Activated CD8-positive, alpha-beta memory T cell treated with anti-CD3 and anti-CD28 coated beads, Interleukin-2, amount 50 U/mL, for 48 hours (primary cell): ENCODE results near the gene MPPED1.
A peak's percentile ranks its signal among the peaks of the same experiment; 100 is the strongest.

Source experiments
- DNase-seq: peaks from one replicate; pipeline ENCODE4 v3.0.0-alpha.2; 2020

MPPED1 gene, protein sequence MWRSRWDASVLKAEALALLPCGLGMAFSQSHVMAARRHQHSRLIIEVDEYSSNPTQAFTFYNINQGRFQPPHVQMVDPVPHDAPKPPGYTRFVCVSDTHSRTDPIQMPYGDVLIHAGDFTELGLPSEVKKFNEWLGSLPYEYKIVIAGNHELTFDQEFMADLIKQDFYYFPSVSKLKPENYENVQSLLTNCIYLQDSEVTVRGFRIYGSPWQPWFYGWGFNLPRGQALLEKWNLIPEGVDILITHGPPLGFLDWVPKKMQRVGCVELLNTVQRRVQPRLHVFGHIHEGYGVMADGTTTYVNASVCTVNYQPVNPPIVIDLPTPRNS

DNA sequence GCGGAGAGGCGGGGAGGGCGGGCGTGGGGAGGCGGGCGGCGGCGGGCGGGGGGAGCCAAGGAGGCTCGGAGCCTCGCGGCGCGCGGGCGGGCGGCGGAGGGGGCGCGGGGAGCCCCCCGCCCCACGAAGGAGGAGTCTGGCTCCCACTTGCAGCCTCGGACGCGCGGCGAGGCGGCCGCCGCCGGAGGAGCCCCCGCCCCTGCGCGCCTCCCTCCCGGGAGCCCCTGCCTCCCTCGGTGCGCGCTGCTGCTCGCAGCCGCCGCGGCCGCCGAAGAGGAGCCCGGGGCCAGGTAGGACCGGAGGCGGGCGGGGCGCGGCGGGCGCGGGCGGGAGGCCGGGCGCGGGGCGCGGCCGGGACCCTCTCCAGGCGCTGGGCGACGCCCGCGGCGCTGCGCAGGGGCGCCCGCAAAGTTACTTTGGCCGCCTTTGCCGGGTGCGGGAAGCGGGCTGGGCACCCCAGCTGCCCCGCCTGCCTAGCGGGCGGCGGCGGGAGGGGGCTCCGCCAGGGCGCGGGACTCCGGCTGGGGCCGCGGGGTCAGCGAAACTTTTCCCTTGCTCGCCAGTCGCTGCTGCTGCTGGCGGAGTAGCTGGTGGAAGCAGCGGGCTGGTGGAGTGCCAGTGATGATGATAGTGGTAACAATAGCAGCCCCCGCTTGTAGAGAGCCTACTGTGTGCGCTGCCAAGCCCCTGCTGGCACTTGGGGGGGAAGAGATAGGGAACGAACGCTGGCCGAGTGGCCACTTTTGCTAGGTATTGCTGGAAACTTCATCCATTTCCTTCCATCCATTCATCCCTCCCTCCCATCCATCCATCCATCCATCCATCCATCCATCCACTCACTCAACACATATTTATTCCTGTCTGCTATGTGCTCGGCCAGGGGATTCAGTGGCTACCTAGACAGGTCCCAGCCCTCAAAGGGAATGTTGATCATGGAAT is at the start of gene MPPED1:
Gene MPPED1 (plus strand): TSS at position 146 of the 939 bp plus-strand sequence. CDS start 12,972 bp downstream, outside the sequence.
- no peak for DNase-seq

DNA sequence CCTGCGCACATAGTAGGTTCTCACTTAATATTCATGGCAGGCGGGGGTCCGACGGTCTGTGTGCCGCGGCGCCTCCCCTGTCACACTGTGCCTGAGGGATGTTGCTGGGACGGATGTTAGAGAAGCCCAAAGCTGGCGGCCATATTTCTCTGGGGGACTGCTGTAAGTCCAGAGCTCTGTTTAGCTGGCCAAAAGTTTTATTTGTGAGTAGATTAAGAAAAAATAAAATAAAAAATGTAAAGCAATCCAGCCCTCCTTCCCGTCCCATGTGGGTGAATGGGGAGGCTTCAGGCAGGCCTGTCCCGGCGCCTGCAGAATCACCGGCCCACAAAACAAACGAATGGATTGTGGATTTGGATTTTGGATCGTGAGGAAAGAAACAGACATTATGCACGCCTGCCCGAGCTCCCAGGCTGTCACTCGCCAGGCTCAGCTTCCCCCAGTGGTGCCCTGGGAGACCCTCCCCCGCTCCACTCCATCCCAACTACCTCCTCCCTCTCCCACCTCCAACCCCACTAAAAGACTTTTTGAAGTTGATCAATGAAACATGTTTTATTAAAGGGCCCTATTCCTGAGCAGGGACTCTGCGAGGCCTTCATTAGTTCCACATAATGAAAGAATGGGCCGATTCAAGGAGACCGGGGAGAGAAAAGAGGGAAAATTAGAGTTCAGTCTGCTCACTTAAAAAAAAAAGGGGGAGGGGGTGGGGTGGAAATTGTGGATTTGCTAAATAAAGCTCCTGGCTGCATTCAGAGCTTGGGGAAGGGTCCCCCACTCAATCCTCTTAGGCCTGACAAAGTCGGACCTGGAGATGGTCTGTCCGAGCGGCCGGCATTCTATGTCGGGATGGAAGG is 48.3 kb upstream of the MPPED1 start:
- no peak for DNase-seq

DNA sequence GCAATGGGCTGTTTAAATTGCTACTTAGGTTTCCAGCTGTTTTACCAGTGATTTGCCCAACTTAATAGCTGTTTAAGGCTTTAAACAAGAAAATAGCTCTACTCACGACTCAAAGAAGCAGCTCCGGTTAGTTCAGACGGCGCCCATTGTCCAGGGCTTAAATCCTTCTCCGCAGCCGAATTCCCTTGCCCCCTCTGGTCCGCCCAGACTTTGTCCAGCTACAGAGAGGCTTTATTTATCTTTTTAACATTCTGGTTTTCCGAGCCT is 47.7 kb upstream of the MPPED1 start:
- DNase-seq = no peak

DNA sequence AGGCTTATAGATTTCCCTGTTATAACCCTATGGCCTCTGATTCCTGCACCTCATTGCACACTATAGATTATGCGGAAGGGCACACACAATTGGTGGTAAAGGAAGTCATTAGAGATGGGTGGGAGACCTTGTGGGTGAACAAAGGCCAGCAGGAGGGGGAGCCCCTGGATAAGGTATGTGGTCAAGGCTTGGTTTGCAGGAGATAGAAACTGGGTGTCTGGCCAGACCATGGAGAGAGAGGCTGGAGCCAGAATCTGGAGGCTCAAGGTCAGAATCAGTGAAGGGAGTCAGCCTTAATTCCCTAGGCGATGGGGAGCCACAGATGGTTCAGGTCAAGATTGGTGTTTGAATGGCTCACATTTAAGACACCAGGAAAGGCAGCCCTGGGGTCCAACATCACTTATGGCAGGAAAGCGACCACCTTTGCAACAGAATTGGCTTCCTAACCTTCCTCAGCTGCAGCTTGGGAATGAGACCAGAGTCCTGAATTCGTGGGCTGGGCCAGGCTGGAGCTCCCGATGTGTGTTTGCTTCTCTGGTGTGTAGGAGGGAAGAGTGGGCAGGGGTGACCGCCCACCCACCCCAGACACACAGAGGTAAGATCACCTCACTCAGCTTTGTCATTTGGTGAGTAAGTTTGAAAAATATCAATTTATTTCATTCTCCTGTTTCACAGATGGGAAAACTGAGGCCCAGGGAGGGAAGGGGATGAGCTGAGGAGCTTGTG is 45.9 kb upstream of the MPPED1 start:
- DNase-seq = no peak

DNA sequence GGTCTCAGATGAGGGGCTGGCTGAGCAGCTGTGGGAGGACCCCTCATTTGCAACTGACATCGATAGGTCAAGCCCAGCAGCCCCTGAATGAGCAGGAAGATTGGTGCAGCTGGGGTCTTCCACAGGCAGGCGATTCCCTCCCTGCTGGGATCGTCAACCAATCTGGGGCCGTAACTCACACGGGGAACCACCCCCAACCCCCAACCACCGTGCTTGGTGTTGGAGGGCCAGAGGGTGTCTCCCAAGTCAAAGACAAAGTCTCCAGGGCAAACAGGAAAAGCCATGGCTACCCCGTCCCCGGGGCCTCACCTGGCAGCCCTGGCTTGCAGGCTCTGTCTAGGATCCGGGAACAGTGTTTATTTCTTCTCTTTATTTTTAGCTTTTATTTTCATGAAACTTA is 41.8 kb upstream of the MPPED1 start:
- no peak for DNase-seq

DNA sequence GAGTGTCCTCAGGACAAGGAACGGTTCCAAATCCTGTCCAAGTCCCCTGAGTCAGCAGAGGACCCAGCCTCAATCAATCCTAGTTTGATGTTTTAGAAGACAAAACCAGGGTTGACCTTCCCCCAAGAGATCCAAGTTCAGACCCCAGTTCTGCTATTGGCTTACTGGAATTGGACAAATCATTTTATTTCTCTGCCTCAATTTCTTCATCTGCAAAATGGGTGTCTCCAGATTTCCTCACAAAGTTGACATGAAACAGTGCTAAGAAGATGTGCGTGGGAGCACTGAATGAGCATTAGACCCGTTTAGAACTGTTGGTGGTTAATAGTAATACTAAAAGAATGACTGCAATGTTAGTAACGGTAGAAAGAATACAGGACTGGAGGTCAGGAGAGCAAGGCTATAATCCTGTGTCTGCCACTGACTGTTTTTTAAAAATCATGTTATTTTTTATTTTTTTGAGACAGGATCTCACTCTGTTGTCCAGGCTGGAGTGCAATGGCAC is 35.8 kb upstream of the MPPED1 start:
- no peak for DNase-seq

DNA sequence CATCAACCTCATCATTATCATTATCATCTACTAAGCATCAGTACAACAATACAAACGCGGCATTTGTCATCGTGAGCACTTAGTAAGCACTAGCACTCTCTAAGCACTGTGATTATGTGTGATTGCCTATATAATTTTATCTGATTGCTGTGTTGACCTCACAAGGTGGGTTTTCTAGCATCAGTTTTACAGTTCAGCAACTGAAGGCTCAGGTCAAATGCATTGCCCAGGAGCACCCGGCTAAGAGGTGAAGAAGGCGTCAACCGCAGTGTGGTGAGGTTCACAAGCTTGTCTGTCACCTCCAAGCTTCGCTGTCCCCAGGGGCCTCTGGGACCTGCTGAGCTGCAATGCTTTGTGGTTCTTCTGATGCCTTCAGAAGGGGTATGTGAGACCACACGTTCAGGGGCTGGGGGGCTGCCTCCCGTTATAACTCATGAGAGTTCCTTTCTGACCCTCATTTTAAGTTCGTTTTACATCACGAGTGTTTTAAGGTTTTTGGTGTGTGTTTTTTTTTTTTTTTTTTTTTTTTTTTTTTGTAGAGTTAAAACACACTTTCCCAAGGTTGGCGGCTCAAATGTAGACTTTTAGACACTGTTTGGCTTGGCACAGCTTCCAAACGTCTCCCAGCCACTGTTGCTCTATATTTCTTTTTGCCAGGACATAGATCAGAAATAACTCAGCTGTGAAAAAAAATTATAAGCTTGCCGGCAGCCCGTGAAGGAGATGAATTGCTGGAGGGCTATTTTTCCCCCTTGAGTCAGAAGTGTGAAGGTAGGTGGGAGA is 34.9 kb upstream of the MPPED1 start:
- DNase-seq = peak; percentile 68

DNA sequence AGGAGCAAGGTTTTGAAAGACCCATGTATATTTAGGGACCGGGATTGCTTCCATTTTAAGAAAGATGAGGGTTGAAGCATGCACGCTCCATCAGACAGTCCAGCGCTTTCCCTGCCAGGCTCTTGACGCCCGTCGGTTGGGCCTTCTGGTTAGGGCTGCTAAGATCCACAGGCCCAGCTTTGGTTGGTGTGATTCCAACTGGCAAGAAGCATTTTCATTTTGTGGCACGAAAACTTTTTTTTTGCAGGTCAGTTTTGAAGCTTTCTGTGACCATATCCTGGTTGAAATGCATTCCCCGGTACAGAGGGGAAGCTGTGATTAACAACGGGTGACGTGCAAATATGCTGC is 34.3 kb upstream of the MPPED1 start:
- DNase-seq = no peak

DNA sequence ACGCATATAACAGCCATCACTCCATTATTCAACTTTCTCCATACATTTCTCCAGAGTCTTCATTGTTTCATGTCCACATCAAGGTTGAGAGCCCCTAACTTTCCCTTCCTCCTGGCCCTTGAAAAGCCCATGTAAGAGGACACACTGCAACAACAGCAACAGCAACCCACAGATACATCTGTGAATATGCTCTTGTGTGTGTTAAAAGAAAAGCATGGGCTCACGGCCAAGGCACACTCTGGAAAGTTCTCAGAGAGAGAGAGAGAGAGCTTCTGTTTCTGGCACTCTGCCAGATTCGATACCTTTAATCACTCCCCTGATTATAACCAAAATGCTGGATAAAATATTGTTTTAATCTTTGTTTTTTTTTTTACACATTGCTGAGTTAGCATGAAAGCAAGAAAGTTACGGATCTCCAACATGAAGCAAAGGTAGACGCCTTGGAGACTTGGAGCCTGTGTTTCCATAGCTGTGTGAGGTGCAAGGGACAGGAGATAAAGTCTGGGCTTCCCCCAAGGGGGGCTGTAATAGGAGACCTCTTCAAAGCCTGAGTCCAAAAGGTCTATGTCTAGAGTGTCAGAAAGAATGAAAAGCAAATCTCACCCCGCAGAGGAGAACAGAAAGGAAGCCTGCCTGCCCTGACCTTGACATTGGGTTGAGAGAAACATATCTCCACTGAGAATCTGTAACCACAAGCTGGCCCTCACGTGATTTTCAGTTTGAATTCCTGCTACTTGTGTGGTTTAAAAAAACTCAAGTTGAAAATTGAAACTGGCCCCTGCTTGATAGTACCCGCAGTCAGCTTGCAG is 33.7 kb upstream of the MPPED1 start:
- DNase-seq = no peak

DNA sequence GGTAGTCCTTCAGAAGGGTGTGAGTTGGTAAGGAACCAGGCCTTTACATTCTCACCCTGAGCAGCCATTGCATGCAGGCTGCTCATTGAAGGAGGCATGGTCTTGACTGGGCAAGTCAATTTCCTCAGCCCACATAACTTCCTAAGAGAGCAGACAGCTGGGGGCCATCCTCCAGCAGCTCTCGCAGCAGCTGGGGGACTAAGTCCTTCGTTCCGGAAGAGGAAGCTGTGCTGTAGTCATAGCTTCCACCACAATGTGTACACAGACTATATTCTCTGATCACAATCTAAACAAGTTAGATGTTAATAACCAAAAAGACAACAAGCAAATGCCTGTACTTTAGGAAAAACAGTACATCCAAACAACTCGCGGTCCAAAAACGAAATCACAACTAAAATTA is 30.1 kb upstream of the MPPED1 start:
- DNase-seq = no peak

DNA sequence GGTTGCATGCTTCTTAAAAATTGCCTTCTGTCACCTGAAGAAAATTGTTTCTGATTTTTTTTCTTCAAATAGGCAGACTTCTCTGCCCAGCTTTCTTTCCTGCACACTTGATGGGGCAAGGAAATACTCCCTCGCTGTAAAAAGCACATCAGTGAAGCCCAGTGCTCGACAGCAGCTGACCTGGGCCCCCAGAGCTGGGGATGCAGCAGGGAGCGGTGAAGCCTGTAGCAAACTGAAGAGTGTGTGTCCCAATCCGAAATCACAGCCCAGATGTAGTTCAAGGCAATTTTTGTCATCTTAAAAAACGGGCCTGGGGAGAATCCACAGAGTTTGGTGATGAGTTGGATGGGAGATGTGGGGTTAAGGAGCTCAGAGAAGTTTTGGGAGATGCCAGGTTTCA is 27.0 kb upstream of the MPPED1 start:
- no peak for DNase-seq

DNA sequence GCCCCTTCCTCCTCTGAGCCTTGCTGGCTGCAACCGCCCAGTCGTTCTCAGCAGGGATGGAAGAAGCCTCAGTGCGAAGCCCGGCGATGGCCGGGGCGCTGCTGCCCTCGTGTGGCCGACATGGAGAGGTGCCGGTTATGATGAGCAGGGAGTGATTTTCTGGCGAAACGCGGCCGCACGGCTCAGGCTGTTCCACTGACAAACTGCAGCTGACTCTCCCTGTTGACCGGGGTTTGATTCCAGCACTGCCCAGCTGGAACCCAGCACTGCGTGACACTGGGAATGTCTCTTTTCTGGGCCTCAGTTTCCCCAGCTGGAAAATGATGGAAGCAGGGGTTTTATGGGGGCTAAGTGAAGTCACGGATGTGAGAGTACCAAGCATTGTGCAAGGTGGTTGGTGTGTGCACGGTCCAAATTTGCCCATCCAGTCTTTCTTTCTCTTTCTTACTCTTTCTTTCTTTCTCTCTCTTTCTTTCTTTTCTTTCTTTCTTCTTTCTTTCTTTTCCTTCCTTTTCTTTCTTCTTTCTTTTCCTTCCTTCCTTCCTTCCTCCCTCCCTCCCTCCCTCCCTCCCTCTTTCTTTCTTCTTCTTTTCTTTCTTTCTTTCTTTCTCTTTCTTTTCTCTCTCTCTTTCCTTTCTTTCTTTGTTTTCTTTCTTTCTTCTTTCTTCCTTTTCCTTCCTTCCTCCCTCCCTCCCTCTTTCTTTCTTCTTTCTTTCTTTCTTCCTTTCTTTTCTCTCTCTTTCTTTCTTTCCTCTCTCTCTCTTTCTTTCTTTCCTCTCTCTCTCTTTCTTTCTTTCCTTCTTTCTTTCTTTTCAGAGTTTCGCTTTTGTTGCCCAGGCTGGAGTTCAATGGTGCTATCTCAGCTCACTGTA is 25.8 kb upstream of the MPPED1 start:
- peak; percentile 90 for DNase-seq

DNA sequence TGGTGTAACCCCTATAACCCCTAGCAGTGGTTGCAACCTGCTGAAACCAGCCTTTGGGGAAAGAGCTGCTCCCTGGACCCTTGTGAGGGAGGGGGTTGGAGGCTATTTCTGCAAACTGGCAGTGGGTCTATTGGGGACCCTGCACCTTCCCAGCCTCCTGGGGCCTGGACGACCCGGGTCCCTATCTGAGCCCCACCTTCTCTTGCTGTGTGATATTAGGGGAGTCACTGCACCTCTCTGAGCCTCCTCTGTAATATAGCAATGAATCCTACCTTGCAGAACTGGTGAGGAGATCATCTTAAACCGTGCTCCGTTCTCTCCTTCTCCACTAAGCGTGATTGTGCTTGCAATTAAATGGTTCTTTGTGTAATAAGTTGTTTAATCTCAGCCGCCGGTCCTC is 24.0 kb upstream of the MPPED1 start:
- no peak for DNase-seq

DNA sequence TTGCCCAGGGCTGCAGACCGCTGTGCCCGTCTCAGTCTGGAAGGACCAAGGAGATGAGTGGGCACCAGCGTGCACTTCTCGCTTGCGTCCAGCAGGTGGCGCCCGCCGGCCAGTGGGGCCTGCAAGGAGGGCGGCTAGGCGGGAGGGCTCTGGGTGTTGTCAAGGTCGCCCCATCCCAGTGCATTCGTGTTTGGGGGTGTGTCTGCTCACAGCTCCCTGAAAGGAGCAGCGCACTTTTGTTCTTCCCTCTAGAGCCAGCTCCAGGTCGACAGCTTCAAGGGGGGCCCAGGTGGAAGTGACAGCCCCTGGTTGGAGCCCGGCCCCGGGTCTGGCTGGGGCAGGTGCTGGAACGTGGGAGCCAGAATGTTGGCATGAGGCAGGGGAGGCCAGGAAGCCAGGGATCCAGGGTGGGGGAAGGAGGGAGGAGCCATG is 23.4 kb upstream of the MPPED1 start:
- peak; percentile 93 for DNase-seq

DNA sequence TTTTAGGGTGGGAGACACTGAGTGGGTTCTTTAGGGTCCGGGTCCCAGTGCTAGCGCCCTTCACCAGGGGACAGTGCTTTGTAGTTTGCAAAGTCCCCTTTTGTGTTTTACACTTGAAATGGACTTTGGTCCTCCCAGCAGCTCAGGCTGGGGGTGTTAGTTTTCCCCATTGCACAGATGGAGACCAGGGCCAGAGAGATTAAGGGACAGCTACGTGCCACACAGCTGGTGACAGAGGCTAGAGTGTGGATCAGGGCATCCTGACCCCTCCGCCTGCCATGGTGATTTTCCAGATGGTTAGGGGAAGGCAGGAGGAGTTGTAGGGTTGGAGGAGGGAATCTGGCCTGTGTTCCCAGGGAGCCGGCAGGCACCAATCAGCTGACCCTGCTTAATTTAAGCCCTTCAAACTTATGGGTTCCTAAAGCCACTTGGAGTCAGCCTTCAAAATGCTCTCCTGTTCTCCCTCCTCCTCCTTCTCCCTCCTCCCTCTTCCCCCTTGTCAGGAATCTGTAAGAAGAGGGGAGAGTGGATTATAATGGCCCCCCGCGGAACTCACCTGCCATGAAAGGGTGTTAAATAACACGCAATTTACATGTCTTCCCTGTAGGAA is 22.5 kb upstream of the MPPED1 start:
- no peak for DNase-seq

DNA sequence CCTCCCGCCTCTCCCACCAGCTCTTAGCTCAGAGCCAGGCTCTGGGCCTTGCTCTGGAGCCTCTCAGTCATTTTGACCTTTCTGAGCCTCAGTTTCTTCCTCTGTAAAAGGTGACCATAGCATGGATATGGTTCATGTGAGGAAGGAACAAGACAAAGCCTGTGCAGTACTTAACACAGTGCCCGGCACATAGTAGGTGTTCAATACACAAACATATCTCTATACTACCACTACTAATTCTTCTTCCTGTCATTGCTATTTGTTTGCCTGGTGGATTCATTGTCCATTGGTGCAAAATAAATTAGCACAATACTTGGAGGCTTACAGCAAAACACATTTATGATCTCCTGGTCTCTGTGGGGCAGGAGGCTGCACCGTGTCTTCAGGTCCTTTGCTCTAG is 21.6 kb upstream of the MPPED1 start:
- no peak for DNase-seq

DNA sequence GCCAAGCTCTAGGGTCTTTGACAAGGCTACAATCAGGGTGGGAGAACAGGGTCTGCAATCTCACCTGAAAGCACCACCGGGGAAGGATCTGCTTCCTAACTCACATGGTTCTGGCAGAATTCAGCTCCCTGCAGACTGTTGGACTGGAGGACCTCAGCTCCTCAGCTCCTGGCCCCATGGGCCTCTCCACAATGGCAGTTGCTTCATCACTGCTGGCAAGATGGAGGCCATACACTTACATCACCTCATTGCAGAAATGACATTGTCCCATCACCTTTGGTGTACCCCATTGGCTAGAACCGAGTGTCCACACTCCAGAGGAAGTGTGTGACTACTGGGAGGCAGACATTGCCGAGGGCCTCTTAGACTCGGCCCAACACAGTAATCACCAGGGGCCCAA is 20.9 kb upstream of the MPPED1 start:
- no peak for DNase-seq

DNA sequence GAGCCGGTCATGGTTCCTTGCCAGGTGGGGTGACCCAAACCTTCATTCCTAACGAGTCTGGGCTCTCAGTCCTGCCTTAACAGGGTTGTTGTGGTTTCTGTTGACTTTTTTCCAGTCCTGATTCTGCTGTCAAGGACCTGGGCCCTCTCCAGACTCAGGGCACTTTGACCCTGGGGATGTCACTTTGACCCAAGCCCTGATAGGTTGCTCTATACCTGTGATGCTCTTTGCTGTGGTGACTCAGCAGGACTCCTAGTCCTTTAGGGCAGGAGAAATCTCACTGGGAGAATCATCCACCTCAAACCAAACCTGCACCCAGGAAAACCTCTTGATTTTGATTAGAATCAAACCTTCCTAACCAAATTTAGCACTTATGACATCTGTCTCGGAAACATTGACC is 20.5 kb upstream of the MPPED1 start:
- no peak for DNase-seq

DNA sequence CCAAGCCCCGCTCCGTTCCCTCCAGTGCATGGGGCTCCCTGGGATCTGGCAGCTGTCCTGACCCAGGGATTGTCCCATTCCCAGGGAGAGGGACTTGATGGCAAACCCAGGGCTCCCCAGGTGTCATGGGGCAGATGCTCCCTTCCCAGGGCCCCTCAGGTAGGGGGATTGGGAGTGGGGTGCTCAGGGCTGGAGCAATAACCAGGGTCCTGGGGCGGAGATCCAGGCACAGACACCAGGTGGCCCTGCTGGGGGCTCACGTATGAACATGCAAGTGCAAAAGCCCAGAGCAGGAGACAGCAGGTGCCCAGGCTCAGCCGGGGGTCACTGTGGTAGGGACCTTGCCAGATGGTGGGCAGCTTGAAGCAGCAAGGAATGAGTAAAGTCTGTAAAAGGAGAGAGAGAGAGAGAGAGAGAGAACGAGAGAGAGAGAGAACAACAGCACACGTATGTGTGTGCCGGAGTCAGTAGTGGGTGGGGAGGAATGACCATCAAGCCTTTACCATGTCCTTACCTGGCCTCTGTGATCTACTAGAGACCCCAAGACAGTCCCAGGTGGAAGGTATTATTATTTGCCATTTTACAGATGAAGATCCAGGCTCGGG is 19.3 kb upstream of the MPPED1 start:
- DNase-seq = no peak
